Amniotic stem cell (primary cell): ENCODE results near the gene ABAT.
"Not testable (repeated sequence)": the region's sequence is repeated elsewhere in the genome, so short reads cannot be mapped to it uniquely, and the experiment has no call there.

Source experiments
- DNase-seq: peaks from one replicate; lab custom pipeline; 2025; lab: John Stamatoyannopoulos, UW

ABAT gene

GRCh38 chr16:8742068-8742467 is 67.7 kb downstream of the ABAT start:
- DNase-seq: no peak

DNA sequence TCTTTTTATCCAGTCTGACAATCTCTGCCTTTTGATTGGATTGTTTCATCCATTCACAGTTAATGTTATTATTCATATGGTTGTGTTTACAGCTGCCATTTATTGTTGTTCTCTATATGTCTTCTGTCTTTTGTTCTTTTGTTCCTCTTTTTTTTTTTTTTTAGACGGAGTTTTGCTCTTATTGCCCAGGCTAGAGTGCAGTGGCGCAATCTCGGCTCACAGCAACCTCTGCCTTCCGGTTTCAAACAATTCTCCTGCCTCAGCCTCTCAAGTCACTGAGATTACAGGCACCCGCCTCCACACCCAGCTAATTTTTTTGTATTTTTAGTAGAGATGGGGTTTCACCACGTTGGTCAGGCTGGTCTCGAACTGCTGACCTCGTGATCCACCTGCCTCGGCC is 74.5 kb downstream of the ABAT start:
- DNase-seq: not testable (repeated sequence)

DNA sequence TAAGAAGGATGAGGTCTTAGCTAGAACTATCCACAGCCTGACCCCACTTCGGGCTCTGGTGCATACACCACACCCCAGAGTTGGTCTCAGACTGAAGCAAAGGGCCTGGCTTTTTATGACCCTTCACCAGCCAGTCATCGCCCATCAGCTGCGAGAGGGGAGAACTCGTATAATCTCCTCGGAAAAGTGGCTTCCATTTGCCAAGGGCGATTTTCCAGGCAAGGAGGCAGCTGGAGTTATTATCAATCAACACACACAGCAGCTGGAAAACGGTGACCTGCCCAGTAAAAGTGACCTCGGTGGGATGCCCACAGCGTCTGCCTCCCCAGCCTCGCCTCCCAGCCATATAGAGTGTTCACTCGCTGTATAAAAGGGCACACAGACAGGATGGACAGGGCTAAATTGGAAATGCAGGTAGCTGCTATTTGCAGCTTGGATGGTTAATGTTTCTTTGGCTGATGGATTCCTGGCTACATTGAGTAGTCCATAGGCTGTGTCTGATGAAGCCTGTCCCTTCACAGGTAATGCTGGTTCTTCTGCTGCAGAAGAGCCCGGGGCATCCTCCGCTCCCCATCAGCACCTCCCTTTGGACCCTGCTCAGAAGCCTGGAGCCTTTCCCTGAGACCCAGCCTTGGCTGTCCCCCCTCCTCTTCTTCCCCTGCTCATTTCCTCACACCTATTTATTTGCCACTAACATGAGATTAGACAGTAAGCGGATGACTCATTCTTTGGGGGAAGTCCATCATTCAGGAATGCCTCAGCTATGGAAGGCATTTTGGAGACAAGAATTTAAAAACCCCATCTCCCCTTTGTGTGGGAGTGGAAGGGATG is 77.3 kb downstream of the ABAT start:
- DNase-seq: peak; percentile 14

- no peak for DNase-seq
Observed at GRCh38 chr16:8752706-8753105, 78.3 kb downstream of the ABAT start.

GRCh38 chr16:8753416-8754054 is 79.1 kb downstream of the ABAT start:
- no peak for DNase-seq

GRCh38 chr16:8756755-8757154 is 82.3 kb downstream of the ABAT start:
- no peak for DNase-seq

GRCh38 chr16:8758022-8758421 is 83.6 kb downstream of the ABAT start:
- no peak for DNase-seq

- DNase-seq: no peak
Observed at GRCh38 chr16:8760021-8760420, 85.6 kb downstream of the ABAT start.

DNA sequence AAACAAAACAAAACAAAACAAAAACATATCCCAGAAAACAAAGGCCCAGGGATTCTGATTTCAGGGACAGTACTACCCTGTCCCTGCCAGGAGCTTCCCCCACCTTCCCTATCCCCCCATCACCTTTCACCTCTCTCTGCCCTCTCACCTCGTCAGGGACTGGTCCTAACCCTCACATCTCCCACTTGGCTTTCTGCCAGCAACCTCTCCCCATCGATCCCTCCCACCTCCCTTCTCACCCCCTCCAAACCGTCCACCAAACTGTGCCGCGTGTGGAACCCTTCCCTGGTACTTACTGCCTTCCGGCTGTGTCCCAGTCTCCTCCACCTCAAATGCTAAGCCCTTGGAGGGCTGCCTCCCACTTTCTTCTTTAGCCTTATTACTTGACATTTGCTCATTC is 86.7 kb downstream of the ABAT start:
- DNase-seq: no peak

GRCh38 chr16:8762254-8762653 is 87.8 kb downstream of the ABAT start:
- no peak for DNase-seq

DNA sequence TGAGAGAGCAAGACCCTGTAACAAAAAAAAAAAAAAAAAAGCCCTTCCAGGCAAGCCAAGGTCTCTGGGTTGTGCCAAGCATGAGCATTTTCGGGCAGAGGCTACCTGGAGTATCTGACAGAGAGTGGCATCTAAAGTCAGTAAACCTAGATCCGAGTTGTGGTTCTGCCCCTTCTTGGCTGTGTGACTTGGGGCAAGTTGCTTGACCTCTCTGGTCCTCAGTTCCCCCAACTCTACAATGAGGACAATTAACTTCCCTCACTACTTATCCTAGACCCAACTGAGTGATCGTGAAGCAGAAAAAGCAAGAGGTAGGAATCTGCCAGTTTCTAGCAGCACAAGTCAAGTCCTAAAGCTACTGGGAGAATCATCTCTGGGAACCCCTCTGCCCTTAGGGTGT is 88.7 kb downstream of the ABAT start:
- DNase-seq: no peak

GRCh38 chr16:8763899-8764298 is 89.5 kb downstream of the ABAT start:
- DNase-seq: no peak

DNA sequence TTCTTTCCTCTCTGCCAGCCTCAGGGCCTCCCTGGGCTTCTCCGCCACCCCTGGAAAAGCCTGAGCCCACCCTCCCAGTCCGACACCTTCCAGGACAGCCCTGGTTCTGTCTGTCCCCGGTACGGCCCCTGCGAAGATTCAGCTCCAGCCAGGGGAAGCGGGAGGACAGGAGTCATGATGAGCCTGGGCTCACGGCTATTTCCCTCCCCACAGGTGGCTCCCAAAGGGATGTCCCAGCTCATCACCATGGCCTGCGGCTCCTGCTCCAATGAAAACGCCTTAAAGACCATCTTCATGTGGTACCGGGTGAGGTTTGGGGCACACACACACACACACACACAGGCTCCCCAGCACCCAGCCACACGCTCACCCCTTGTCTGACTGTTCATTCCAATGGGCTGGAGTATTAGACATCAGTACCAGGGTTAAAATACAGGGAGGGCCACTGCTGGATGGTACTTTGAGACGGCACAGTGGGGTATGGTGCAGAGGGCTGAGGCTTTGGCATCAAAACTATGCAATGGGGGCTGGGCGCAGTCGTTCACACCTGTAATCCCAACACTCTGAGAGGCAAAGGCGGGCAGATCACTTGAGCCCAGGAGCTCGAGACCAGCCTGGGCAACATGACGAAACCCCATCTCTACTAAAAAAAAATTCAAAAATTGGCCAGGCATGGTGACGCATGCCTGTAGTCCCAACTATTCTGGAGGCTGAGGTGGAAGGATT is 90.3 kb downstream of the ABAT start:
- no peak for DNase-seq

GRCh38 chr16:8767176-8767575 is 92.8 kb downstream of the ABAT start:
- no peak for DNase-seq

GRCh38 chr16:8768283-8768682 is 93.9 kb downstream of the ABAT start:
- no peak for DNase-seq

DNA sequence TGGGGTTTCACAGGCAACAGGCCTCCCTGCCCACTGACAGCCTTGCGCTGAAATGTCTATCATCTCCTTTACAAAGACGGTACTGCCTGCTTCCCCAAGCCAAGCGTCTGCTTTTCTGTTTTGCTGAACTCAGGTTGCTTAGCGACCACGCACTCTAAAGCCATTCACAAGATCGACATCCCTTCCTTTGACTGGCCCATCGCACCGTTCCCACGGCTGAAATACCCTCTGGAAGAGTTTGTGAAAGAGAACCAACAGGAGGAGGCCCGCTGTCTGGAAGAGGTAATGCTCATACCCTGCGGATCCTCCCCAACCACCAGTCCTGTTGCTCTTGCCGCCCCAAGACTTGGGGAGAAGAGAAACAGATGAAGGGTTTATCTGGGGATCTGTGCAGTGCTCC is 94.3 kb downstream of the ABAT start:
- DNase-seq: no peak

GRCh38 chr16:8773537-8773936 is 99.1 kb downstream of the ABAT start:
- DNase-seq: no peak

- no peak for DNase-seq
Observed at GRCh38 chr16:8774208-8774607, 99.8 kb downstream of the ABAT start.

DNA sequence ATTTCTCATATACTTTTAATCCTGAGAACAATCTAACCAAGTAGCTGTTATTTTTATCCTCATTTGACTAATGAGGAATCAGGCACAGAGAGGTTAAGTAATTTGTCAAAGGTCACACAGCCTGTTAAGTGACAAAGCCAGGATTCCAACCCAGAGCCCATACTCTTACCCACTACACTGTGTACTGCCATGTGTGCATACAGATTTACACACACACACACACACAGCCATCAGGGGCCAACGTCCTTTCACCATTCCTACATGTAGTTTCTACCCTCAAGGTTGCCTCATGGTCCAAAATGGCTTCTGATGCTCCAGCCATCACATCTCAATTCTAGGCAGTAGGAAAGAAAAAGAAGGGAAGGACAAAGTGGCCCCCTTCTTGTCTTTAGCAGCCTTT is 100.9 kb downstream of the ABAT start:
- DNase-seq: no peak

GRCh38 chr16:8776129-8776584 is 101.7 kb downstream of the ABAT start:
- DNase-seq: no peak

DNA sequence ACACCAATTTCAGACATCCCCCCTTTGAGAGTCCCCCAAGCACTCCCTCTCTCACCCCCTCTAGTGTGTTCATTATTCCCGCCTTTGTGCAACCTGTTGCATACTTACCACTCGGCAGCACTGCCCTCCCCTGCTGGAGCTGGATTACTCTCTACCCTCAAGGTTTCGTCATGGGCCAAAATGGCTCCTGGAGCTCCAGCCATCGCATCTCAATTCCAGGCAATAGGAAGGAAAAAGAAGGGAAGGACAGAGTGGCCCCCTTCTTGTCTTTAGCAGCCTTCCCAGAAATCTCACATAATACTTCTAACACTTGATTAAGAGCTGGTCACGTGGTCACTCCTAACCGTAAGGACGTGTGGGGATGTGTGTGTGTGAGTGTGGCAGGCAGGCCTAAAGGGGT is 102.8 kb downstream of the ABAT start:
- no peak for DNase-seq

DNA sequence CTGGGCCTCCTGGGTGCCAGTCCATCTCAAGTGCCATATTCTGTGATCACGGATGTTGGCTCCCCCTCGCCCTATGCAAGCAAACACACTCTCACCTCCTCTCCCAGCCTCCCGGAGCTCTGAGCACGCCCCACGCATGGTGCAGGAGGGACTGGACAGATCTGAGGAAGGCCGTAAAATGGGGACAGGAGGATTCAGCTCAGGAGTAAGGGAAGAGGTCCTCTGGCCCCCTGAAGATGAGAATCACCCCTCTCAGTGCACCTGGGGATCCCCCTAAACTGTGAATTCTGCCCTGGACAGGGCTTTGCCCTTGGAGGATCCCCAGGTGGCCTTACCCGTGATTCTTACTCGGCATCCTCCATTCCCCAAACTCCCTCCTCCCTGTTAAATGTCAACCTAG is 107.4 kb downstream of the ABAT start:
- DNase-seq: no peak

GRCh38 chr16:8782673-8783072 is 108.3 kb downstream of the ABAT start:
- DNase-seq: no peak
